ENCODE results near the gene CCDC77.

Gene CCDC77

DNA sequence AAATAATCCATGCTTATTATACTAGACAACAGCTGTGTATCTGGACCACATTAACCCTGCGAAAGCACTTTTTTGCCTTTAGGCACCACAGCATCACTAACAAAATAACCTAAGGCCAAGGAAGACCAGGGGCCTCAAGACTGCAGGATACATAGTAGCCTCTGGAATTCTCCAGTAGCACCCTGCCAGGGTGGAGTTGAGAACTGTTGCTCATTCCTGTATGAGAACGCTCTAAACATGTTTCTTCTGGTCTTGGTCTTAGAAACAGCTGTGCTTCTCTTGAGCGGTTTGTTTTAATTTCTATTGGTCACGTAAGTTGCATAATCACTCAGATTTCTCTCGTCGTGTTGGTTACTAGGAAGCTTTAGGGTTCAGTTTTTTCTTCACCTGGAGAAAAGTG is 66.1 kb downstream of the CCDC77 start:
- no peaks in the 10 kb centered on the region for H3K4me1 ChIP-seq (ENCODE audit: insufficient read depth, low read length)
- no peak overlapping the region for H3K27ac ChIP-seq (ENCODE audit: low read depth, low read length)

GRCh38 chr12:468671-469389 is 67.4 kb downstream of the CCDC77 start:
- no peaks in the 10 kb centered on the region for H3K27me3 ChIP-seq (ENCODE audit: control insufficient read depth in 1 of 2, insufficient read depth in 2 of 2, low read length in 2 of 2)
- H3K4me3 ChIP-seq (ENCODE audit: low read depth in 1 of 2, low read length in 2 of 2): no peak overlapping the region
- H3K4me1 ChIP-seq (ENCODE audit: insufficient read depth, low read length): no peaks in the 10 kb centered on the region
- no peak overlapping the region for H3K27ac ChIP-seq (ENCODE audit: low read depth, low read length)
- H3K36me3 ChIP-seq (ENCODE audit: insufficient read depth, low read length): no peaks in the 10 kb centered on the region
- no peaks in the 10 kb centered on the region for H3K9me3 ChIP-seq (ENCODE audit: low read length)
- H3K9ac ChIP-seq (ENCODE audit: low read length): no peak overlapping the region

More for the DNA sequence above, 66.1 kb downstream of the CCDC77 start:
- Histone ChIP-seq H3K27me3 (ENCODE audit: control insufficient read depth in 1 of 2, insufficient read depth in 2 of 2, low read length in 2 of 2) (peaks cover 0 to 4% of the 10 kb centered on the region in 2 donors), H3K9ac (ENCODE audit: low read length) (no peak overlapping the region), H3K4me3 (ENCODE audit: low read depth in 1 of 2, low read length in 2 of 2) (no peak overlapping the region), H3K9me3 (ENCODE audit: low read length) (no peaks in the 10 kb centered on the region), H3K36me3 (ENCODE audit: insufficient read depth, low read length) (no peaks in the 10 kb centered on the region)

DNA sequence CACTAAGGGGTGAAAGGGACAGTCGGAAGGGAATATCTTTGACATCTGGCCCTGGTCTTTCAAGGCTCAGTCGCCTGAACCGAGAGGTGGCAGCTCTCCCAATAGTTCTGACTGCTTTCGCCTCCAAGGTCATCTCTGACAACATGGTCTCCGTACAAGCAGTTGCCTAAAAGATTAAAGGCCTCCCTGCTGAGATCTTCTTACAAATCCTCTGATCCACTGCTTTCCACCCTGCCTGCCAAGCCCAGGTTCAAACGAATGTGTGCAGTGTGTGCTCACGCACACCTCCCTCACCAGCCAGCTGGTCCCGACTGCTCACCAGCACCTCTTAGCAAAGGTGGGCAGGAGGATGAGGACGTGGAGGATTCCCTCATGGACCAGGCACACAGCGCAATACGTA is 68.7 kb downstream of the CCDC77 start:
- H3K9ac ChIP-seq (ENCODE audit: low read length): no peak overlapping the region
- H3K36me3 ChIP-seq (ENCODE audit: insufficient read depth, low read length): no peaks in the 10 kb centered on the region

DNA sequence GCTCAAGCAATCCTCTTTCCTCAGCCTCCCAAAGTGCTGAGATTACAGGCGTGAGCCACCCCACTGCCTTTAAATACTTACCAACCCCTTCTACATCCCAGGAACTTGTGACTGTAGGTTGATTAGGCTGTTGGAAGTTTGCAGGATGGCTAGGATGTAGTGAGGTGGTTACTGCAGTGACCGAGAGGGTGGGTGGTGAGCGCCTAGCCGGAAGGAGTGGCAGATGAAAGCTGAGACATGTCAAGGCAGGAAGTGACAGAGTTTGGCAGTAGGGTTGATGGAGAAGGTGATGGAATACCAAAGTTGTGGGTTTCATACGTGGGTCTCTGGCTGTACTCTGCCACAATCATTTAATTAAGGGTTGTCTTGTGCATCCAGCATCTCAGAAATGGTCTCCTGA is 71.8 kb downstream of the CCDC77 start:
- H3K4me1 ChIP-seq (ENCODE audit: insufficient read depth, low read length): no peaks in the 10 kb centered on the region
- no peaks in the 10 kb centered on the region for H3K36me3 ChIP-seq (ENCODE audit: insufficient read depth, low read length)
- no peaks in the 10 kb centered on the region for H3K27me3 ChIP-seq (ENCODE audit: control insufficient read depth in 1 of 2, insufficient read depth in 2 of 2, low read length in 2 of 2)
- H3K9me3 ChIP-seq (ENCODE audit: low read length): no peaks in the 10 kb centered on the region
- H3K27ac ChIP-seq (ENCODE audit: low read depth, low read length): no peak overlapping the region
- no peak overlapping the region for H3K4me3 ChIP-seq (ENCODE audit: low read depth in 1 of 2, low read length in 2 of 2)
- no peak overlapping the region for H3K9ac ChIP-seq (ENCODE audit: low read length)

More for the DNA sequence above, 68.7 kb downstream of the CCDC77 start:
- Histone ChIP-seq H3K27ac (ENCODE audit: low read depth, low read length) (no peak overlapping the region), H3K27me3 (ENCODE audit: control insufficient read depth in 1 of 2, insufficient read depth in 2 of 2, low read length in 2 of 2) (no peaks in the 10 kb centered on the region), H3K4me3 (ENCODE audit: low read depth in 1 of 2, low read length in 2 of 2) (no peak overlapping the region), H3K9me3 (ENCODE audit: low read length) (no peaks in the 10 kb centered on the region), H3K4me1 (ENCODE audit: insufficient read depth, low read length) (no peaks in the 10 kb centered on the region)

DNA sequence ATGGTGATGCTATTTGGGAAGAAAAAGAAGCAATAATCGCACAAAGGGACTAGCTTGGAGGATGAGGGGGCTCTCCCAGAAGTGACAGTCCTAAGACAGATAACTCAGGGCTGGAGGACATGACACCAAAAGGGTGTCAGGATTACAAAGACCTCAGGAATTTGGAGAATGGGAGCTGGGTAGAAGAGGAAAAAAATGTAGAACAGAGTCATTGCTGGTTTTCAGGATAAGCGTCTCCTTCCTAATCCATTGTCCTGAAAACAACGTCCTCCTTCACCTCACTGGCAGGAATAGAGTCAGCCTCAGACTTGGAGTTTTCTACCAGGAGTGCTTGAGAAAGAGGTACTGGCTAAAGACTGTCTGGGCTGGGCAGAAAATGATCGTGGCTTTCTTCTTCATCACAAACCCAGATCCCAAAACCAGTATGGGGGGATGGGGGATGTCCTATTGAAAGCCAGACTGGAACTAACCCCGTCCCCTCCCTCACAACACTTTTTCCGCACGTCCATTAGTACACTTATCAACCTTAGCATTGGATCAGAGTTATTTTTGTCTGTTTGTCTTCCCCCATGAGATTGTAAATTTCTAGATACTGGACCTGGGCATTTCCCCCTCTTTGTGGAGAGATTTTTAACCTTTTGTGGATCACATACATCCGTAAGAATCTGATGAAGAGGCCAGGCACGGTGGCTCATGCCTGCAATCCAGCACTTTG is 72.6 kb downstream of the CCDC77 start:
- Histone ChIP-seq H3K4me3 (ENCODE audit: low read depth in 1 of 2, low read length in 2 of 2) (no peak overlapping the region), H3K27me3 (ENCODE audit: control insufficient read depth in 1 of 2, insufficient read depth in 2 of 2, low read length in 2 of 2) (no peaks in the 10 kb centered on the region), H3K27ac (ENCODE audit: low read depth, low read length) (no peak overlapping the region), H3K4me1 (ENCODE audit: insufficient read depth, low read length) (no peaks in the 10 kb centered on the region), H3K9ac (ENCODE audit: low read length) (no peak overlapping the region), H3K36me3 (ENCODE audit: insufficient read depth, low read length) (no peaks in the 10 kb centered on the region), H3K9me3 (ENCODE audit: low read length) (no peaks in the 10 kb centered on the region)

GRCh38 chr12:475286-475685 is 73.8 kb downstream of the CCDC77 start:
- no peak overlapping the region for H3K9ac ChIP-seq (ENCODE audit: low read length)
- H3K27ac ChIP-seq (ENCODE audit: low read depth, low read length): no peak overlapping the region
- no peaks in the 10 kb centered on the region for H3K36me3 ChIP-seq (ENCODE audit: insufficient read depth, low read length)
- H3K4me1 ChIP-seq (ENCODE audit: insufficient read depth, low read length): no peaks in the 10 kb centered on the region
- H3K4me3 ChIP-seq (ENCODE audit: low read depth in 1 of 2, low read length in 2 of 2): no peak overlapping the region
- H3K27me3 ChIP-seq (ENCODE audit: control insufficient read depth in 1 of 2, insufficient read depth in 2 of 2, low read length in 2 of 2): no peaks in the 10 kb centered on the region
- no peaks in the 10 kb centered on the region for H3K9me3 ChIP-seq (ENCODE audit: low read length)

GRCh38 chr12:479161-479560 is 77.7 kb downstream of the CCDC77 start:
- H3K9ac ChIP-seq (ENCODE audit: low read length): no peak overlapping the region
- no peaks in the 10 kb centered on the region for H3K27me3 ChIP-seq (ENCODE audit: control insufficient read depth in 1 of 2, insufficient read depth in 2 of 2, low read length in 2 of 2)
- H3K9me3 ChIP-seq (ENCODE audit: low read length): no peaks in the 10 kb centered on the region
- H3K4me3 ChIP-seq (ENCODE audit: low read depth in 1 of 2, low read length in 2 of 2): no peak overlapping the region
- H3K4me1 ChIP-seq (ENCODE audit: insufficient read depth, low read length): peaks cover 13% of the 10 kb centered on the region
- no peaks in the 10 kb centered on the region for H3K36me3 ChIP-seq (ENCODE audit: insufficient read depth, low read length)
- H3K27ac ChIP-seq (ENCODE audit: low read depth, low read length): no peak overlapping the region

DNA sequence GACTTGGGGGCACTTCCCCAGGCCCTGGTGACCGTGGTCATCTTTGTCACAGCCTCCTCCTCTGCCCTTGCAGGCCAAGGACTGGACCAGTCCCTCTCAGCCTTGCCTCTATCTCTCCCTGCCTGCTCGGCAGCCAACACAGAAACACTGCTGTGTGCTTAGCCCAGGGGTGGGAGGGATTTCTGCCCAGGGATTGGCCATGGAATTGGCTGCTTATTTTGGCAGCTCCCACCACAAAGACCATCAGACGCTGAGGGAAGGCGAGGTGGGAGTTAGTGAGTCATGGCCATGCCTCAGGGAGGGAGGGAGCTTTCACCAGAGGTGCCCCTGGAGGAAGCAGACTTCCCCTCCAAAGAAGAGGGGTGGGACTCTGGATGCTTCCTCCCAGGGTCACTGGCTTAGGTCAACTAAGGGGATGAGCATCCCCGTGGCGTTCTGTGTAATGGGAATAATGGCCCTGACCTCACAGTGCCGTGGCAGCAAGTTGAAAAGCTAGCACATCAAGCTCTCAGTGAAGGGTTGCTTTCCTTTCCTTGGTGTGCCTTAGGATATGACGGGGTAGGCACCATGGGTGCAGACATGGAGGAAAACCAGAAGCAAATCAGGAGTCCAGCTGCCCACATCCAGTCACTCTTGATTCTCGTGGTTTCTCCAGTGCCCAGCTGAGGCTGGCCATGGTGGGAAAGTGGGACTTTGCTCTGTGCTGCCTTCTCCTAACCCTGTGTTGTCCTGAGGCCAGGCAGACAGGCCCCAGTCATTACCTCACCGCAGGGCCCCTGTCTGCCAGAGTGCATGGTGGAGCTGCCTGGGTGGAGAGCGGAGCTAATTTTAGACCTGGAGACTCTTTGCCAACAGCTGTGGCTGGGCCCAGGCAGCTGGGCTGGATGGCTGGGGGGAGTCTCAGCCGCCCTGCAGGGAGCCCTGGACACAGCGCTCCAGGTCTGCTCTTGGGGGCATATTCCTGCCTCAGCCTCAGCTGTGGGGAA is 79.7 kb downstream of the CCDC77 start:
- Histone ChIP-seq H3K4me3 (ENCODE audit: low read depth in 1 of 2, low read length in 2 of 2) (no peak overlapping the region), H3K9me3 (ENCODE audit: low read length) (no peaks in the 10 kb centered on the region), H3K27ac (ENCODE audit: low read depth, low read length) (no peak overlapping the region), H3K9ac (ENCODE audit: low read length) (no peak overlapping the region), H3K36me3 (ENCODE audit: insufficient read depth, low read length) (no peaks in the 10 kb centered on the region), H3K4me1 (ENCODE audit: insufficient read depth, low read length) (peaks cover 13% of the 10 kb centered on the region), H3K27me3 (ENCODE audit: control insufficient read depth in 1 of 2, insufficient read depth in 2 of 2, low read length in 2 of 2) (no peaks in the 10 kb centered on the region)

- Histone ChIP-seq H3K27ac (ENCODE audit: low read depth, low read length) (no peak overlapping the region), H3K9me3 (ENCODE audit: low read length) (no peaks in the 10 kb centered on the region), H3K9ac (ENCODE audit: low read length) (no peak overlapping the region), H3K36me3 (ENCODE audit: insufficient read depth, low read length) (no peaks in the 10 kb centered on the region), H3K4me1 (ENCODE audit: insufficient read depth, low read length) (peaks cover 13% of the 10 kb centered on the region), H3K27me3 (ENCODE audit: control insufficient read depth in 1 of 2, insufficient read depth in 2 of 2, low read length in 2 of 2) (no peaks in the 10 kb centered on the region), H3K4me3 (ENCODE audit: low read depth in 1 of 2, low read length in 2 of 2) (no peak overlapping the region)
These were observed 80.6 kb downstream of the CCDC77 start for GRCh38 chr12:482061-482460.

- Histone ChIP-seq H3K27me3 (ENCODE audit: control insufficient read depth in 1 of 2, insufficient read depth in 2 of 2, low read length in 2 of 2) (no peaks in the 10 kb centered on the region), H3K36me3 (ENCODE audit: insufficient read depth, low read length) (no peaks in the 10 kb centered on the region), H3K4me3 (ENCODE audit: low read depth in 1 of 2, low read length in 2 of 2) (no peak overlapping the region), H3K27ac (ENCODE audit: low read depth, low read length) (no peak overlapping the region), H3K9me3 (ENCODE audit: low read length) (no peaks in the 10 kb centered on the region), H3K9ac (ENCODE audit: low read length) (no peak overlapping the region), H3K4me1 (ENCODE audit: insufficient read depth, low read length) (peaks cover 13% of the 10 kb centered on the region)
These were observed 82.7 kb downstream of the CCDC77 start for GRCh38 chr12:484096-484495.

DNA sequence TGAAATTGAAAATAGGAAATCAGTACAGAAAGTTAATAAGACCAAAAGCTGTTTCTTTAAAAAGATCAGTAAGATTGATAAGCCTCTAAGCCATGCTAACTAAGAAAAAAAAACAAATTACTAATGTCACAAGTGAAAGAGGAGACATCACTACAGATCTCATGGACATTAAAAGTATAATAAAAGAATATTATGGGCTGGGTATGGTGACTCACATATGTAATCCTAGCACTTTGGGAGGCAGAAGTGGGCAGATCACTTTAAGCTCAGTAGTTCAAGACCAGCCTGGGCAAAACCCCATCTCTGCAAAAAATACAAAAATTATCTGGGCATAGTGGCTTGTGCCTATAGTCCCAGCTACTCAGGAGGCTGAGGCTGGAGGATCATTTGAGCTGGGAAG is 88.8 kb downstream of the CCDC77 start:
- no peak overlapping the region for H3K4me3 ChIP-seq (ENCODE audit: low read depth in 1 of 2, low read length in 2 of 2)

More for the DNA sequence above, 88.8 kb downstream of the CCDC77 start:
- no peak overlapping the region for H3K9ac ChIP-seq (ENCODE audit: low read length)
- H3K27ac ChIP-seq (ENCODE audit: low read depth, low read length): no peak overlapping the region
- no peaks in the 10 kb centered on the region for H3K36me3 ChIP-seq (ENCODE audit: insufficient read depth, low read length)
- no peaks in the 10 kb centered on the region for H3K27me3 ChIP-seq (ENCODE audit: control insufficient read depth in 1 of 2, insufficient read depth in 2 of 2, low read length in 2 of 2)
- H3K9me3 ChIP-seq (ENCODE audit: low read length): no peaks in the 10 kb centered on the region
- H3K4me1 ChIP-seq (ENCODE audit: insufficient read depth, low read length): no peaks in the 10 kb centered on the region

All from muscle layer of colon (tissue), 2 donors.